Panc1 (cell line): Measurements from ENCODE around the gene RNU5D-1.

Source experiments
- CTCF ChIP-seq: fragments of 450-650 bp; IDR thresholded peaks from 2 replicates; pipeline ENCODE4 v1.5.1; 2017; ENCODE audit warnings: mild to moderate bottlenecking
- POLR2AphosphoS5 ChIP-seq: IDR thresholded peaks from 2 replicates; pipeline ENCODE4 v1.6.1; 2012; ENCODE audit warnings: mild to moderate bottlenecking, low read depth, low read length, moderate library complexity
- REST ChIP-seq, 2 experiments: IDR thresholded peaks; 2 replicates each; pipeline ENCODE4 v1.6.1; 2011 to 2012; ENCODE audit warnings: low read depth in 2 of 2, control low read depth in 1 of 2, low read length in 1 of 2, mild to moderate bottlenecking in 1 of 2, moderate library complexity in 1 of 2; ENCODE audit not compliant: insufficient read depth in 1 of 2

GRCh38 chr1:44695671-44696070 lies 35.3 kb downstream of the RNU5D-1 start:
- TF ChIP-seq POLR2AphosphoS5 (no peak), CTCF (no peak), REST (IDR thresholded peaks at IDR 0.05; ENCODE audit: insufficient read depth in 1 of 2, low read depth in 2 of 2, low read length in 1 of 2) (no peak)
